OCI-LY1 (cell line): Measurements from ENCODE around the gene CAPN7.

ENCODE experiments used
- CTCF ChIP-seq: fragments of 200-600 bp; sonication (generic), shearing (Covaris generic); IDR thresholded peaks from 2 replicates; pipeline ENCODE4 v1.5.1; 2017; ENCODE audit warnings: mild to moderate bottlenecking, antibody characterized with exemption, low read length, moderate library complexity, mixed read lengths
- EZH2 ChIP-seq: fragments of 200-600 bp; sonication (generic), shearing (Covaris generic); IDR thresholded peaks from 2 replicates; pipeline ENCODE4 v1.8.0; 2017; ENCODE audit warnings: borderline replicate concordance, mixed run types, mild to moderate bottlenecking, antibody characterized with exemption, low read length, moderate library complexity, mixed read lengths

GRCh38 chr3:15207836-15208504 lies 1.9 kb downstream of the CAPN7 start:
- TF ChIP-seq CTCF (no peak), EZH2 (no peak)
